HEK293 (cell line): Measurements from ENCODE around the gene PRSS50.

ENCODE experiments used
- CTCF ChIA-PET: fragments of 350-600 bp; formaldehyde crosslinking; extraction: SDS; loops from one replicate; lab custom pipeline; 2021; ENCODE audit warnings: antibody characterized with exemption; lab: Yijun Ruan, JAX
- POLR2A ChIA-PET: fragments of 300-600 bp; formaldehyde crosslinking; extraction: SDS; loops from one replicate; lab custom pipeline; 2020; ENCODE audit warnings: antibody characterized with exemption, inconsistent platforms; lab: Yijun Ruan, JAX
- H3K27ac ChIP-seq: fragments of 200-500 bp; sonication (Bioruptor generic); 2 replicates; pipeline ENCODE4 v1.5.1; 2014; ENCODE audit warnings: low read depth, low read length, control low read depth, inconsistent platforms; ENCODE audit errors: extremely low read depth
- H3K36me3 ChIP-seq, 2 experiments: fragments of 200-500 bp in 1 of 2; sonication (Bioruptor generic) in 1 of 2; 1 replicate in 1 of 2; 2 replicates in 1 of 2; pipeline ENCODE4 v1.5.1; 2014 to 2017; ENCODE audit warnings: inconsistent platforms in 2 of 2, low read length in 2 of 2; ENCODE audit not compliant: control insufficient read depth in 2 of 2, insufficient read depth in 1 of 2
- H3K4me1 ChIP-seq: fragments of 200-500 bp; sonication (Bioruptor generic); 2 replicates; pipeline ENCODE4 v1.5.1; 2014; ENCODE audit warnings: mild to moderate bottlenecking, low read length, inconsistent platforms; ENCODE audit not compliant: control insufficient read depth, insufficient read depth
- H3K4me3 ChIP-seq: 2 replicates; pipeline ENCODE4 v1.5.1; 2011; ENCODE audit warnings: low read depth, mild to moderate bottlenecking, control low read depth, low read length, moderate library complexity
- H3K9me3 ChIP-seq: fragments of 200-500 bp; sonication (Bioruptor generic); 2 replicates; pipeline ENCODE4 v1.5.1; 2014; ENCODE audit warnings: low read depth, low read length, inconsistent platforms; ENCODE audit not compliant: control insufficient read depth, insufficient read depth
- GLIS1 ChIP-seq: fragments of 450-650 bp; formaldehyde crosslinking; IDR thresholded peaks from 2 replicates; pipeline ENCODE4 v1.5.1; 2016; ENCODE audit warnings: missing biosample characterization, missing genetic modification characterization
- OSR2 ChIP-seq: fragments of 450-650 bp; formaldehyde crosslinking; IDR thresholded peaks from 2 replicates; pipeline ENCODE4 v1.5.1; 2016; ENCODE audit warnings: missing biosample characterization, missing genetic modification characterization
- PRDM6 ChIP-seq: fragments of 450-650 bp; formaldehyde crosslinking; IDR thresholded peaks from 2 replicates; pipeline ENCODE4 v1.5.1; 2017; ENCODE audit warnings: missing biosample characterization, missing genetic modification characterization
- TSHZ1 ChIP-seq: fragments of 450-650 bp; formaldehyde crosslinking; IDR thresholded peaks from 2 replicates; pipeline ENCODE4 v1.5.1; 2016; ENCODE audit warnings: missing biosample characterization, missing genetic modification characterization, borderline replicate concordance
- ZBTB1 ChIP-seq: fragments of 450-650 bp; formaldehyde crosslinking; IDR thresholded peaks from 2 replicates; pipeline ENCODE4 v1.5.1; 2016; ENCODE audit warnings: missing biosample characterization, missing genetic modification characterization
- ZBTB21 ChIP-seq: fragments of 450-650 bp; formaldehyde crosslinking; IDR thresholded peaks from 2 replicates; pipeline ENCODE4 v1.5.1; 2017; ENCODE audit warnings: missing biosample characterization, missing genetic modification characterization
- ZFP41 ChIP-seq: fragments of 450-650 bp; formaldehyde crosslinking; IDR thresholded peaks from 2 replicates; pipeline ENCODE4 v1.5.1; 2016; ENCODE audit warnings: missing biosample characterization, missing genetic modification characterization, borderline replicate concordance
- ZIC2 ChIP-seq: fragments of 450-650 bp; formaldehyde crosslinking; IDR thresholded peaks from 2 replicates; pipeline ENCODE4 v1.5.1; 2016; ENCODE audit warnings: missing biosample characterization, missing genetic modification characterization
- ZNF112 ChIP-seq: fragments of 450-650 bp; formaldehyde crosslinking; IDR thresholded peaks from 2 replicates; pipeline ENCODE4 v1.5.0; 2017; ENCODE audit warnings: missing biosample characterization, missing genetic modification characterization
- ZNF211 ChIP-seq: fragments of 450-650 bp; formaldehyde crosslinking; IDR thresholded peaks from 2 replicates; pipeline ENCODE4 v1.5.1; 2016; ENCODE audit warnings: low read depth, missing biosample characterization, missing genetic modification characterization
- ZNF248 ChIP-seq: fragments of 450-650 bp; formaldehyde crosslinking; IDR thresholded peaks from 2 replicates; pipeline ENCODE4 v1.5.1; 2017; ENCODE audit warnings: missing biosample characterization, missing genetic modification characterization
- ZNF324 ChIP-seq: fragments of 450-650 bp; formaldehyde crosslinking; IDR thresholded peaks from 2 replicates; pipeline ENCODE4 v1.5.1; 2016; ENCODE audit warnings: missing biosample characterization, missing genetic modification characterization
- ZNF335 ChIP-seq: fragments of 450-650 bp; formaldehyde crosslinking; conservative IDR thresholded peaks from 2 replicates; pipeline ENCODE4 v1.5.1; 2016; ENCODE audit warnings: missing biosample characterization, missing genetic modification characterization
- ZNF391 ChIP-seq: fragments of 450-650 bp; formaldehyde crosslinking; IDR thresholded peaks from 2 replicates; pipeline ENCODE4 v1.5.1; 2016; ENCODE audit warnings: low read depth, missing biosample characterization, missing genetic modification characterization, borderline replicate concordance
- ZNF600 ChIP-seq: fragments of 450-650 bp; formaldehyde crosslinking; IDR thresholded peaks from 2 replicates; pipeline ENCODE4 v1.5.1; 2016; ENCODE audit warnings: missing biosample characterization, missing genetic modification characterization
- ZNF623 ChIP-seq: fragments of 450-650 bp; formaldehyde crosslinking; IDR thresholded peaks from 2 replicates; pipeline ENCODE4 v1.5.1; 2016; ENCODE audit warnings: missing biosample characterization, missing genetic modification characterization
- ZNF626 ChIP-seq: fragments of 450-650 bp; sonication (Bioruptor Pico); formaldehyde crosslinking; IDR thresholded peaks from 2 replicates; pipeline ENCODE4 v1.5.1; 2018; ENCODE audit warnings: missing biosample characterization, missing genetic modification characterization, inconsistent platforms
- ZNF654 ChIP-seq: fragments of 450-650 bp; formaldehyde crosslinking; IDR thresholded peaks from 2 replicates; pipeline ENCODE4 v1.5.1; 2016; ENCODE audit warnings: low read depth, missing biosample characterization, missing genetic modification characterization
- ZNF677 ChIP-seq: fragments of 450-650 bp; IDR thresholded peaks from 2 replicates; pipeline ENCODE4 v1.5.0; 2018; ENCODE audit warnings: missing biosample characterization, mild to moderate bottlenecking, missing genetic modification characterization, moderate library complexity
- TF ChIP-seq, protein P1 (sequence below): fragments of 450-650 bp; formaldehyde crosslinking; IDR thresholded peaks from 2 replicates; pipeline ENCODE4 v1.5.1; 2016; ENCODE audit warnings: missing biosample characterization, missing genetic modification characterization, low read depth

The PRSS50 gene

GRCh38 chr3:46711305-46711704, 6.4 kb downstream of the PRSS50 start:
- CTCF ChIA-PET = no interaction called here
- POLR2A ChIA-PET = no interaction called here
- no peaks in the 10 kb centered on the region for H3K36me3 ChIP-seq
- H3K27ac ChIP-seq = no peak overlapping the region
- no peaks in the 10 kb centered on the region for H3K9me3 ChIP-seq
- TF ChIP-seq GLIS1 (tag by site-specific recombination) = peak; percentile 79
- TF ChIP-seq, protein P1, sequence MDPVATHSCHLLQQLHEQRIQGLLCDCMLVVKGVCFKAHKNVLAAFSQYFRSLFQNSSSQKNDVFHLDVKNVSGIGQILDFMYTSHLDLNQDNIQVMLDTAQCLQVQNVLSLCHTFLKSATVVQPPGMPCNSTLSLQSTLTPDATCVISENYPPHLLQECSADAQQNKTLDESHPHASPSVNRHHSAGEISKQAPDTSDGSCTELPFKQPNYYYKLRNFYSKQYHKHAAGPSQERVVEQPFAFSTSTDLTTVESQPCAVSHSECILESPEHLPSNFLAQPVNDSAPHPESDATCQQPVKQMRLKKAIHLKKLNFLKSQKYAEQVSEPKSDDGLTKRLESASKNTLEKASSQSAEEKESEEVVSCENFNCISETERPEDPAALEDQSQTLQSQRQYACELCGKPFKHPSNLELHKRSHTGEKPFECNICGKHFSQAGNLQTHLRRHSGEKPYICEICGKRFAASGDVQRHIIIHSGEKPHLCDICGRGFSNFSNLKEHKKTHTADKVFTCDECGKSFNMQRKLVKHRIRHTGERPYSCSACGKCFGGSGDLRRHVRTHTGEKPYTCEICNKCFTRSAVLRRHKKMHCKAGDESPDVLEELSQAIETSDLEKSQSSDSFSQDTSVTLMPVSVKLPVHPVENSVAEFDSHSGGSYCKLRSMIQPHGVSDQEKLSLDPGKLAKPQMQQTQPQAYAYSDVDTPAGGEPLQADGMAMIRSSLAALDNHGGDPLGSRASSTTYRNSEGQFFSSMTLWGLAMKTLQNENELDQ = no peak
- H3K4me1 ChIP-seq = no peaks in the 10 kb centered on the region
- H3K4me3 ChIP-seq = no peak overlapping the region

GRCh38 chr3:46710671-46711295, 6.9 kb downstream of the PRSS50 start:
- POLR2A ChIA-PET = no interaction called here
- no peak overlapping the region for H3K4me3 ChIP-seq
- H3K36me3 ChIP-seq = no peaks in the 10 kb centered on the region
- no peak overlapping the region for H3K27ac ChIP-seq
- CTCF ChIA-PET = no interaction called here
- no peak for TF ChIP-seq ZNF335 (tag by site-specific recombination)
- TF ChIP-seq ZNF677 = no peak
- TF ChIP-seq ZIC2 (tag by site-specific recombination) = no peak
- TF ChIP-seq ZNF623 = no peak
- no peak for TF ChIP-seq ZNF248 (tag by site-specific recombination)
- no peak for TF ChIP-seq TSHZ1
- no peak for TF ChIP-seq ZNF626 (tag by site-specific recombination)
- TF ChIP-seq ZNF211 (tag by site-specific recombination) = no peak
- TF ChIP-seq ZBTB1 = no peak
- no peak for TF ChIP-seq PRDM6 (tag by site-specific recombination)
- TF ChIP-seq ZBTB21 (tag by site-specific recombination) = no peak
- TF ChIP-seq ZNF324 = no peak
- no peak for TF ChIP-seq OSR2 (tag by site-specific recombination)
- no peak for TF ChIP-seq ZNF654 (tag by site-specific recombination)
- TF ChIP-seq ZNF112 (tag by site-specific recombination) = no peak
- TF ChIP-seq ZNF391 (tag by site-specific recombination) = no peak
- no peak for TF ChIP-seq ZNF600
- TF ChIP-seq ZFP41 = no peak
- H3K9me3 ChIP-seq = no peaks in the 10 kb centered on the region
- H3K4me1 ChIP-seq = no peaks in the 10 kb centered on the region
